Measurements from ENCODE around the gene ZNF365.

The ZNF365 gene

GRCh38 chr10:62422068-62422590, 48.0 kb downstream of the ZNF365 start:
- no peak overlapping the region for H3K9ac ChIP-seq (ENCODE audit: low read length)
- H4K20me1 ChIP-seq (ENCODE audit: insufficient read depth, low read length): no peaks in the 10 kb centered on the region
- no peak for DNase-seq
- no peaks in the 10 kb centered on the region for H3F3A ChIP-seq (ENCODE audit: insufficient read depth, low read length)
- TF ChIP-seq EZH2 (optimal IDR thresholded peaks at IDR 0.05; ENCODE audit: low read depth, low read length) (no peak), EZH2phosphoT487 (IDR thresholded peaks at IDR 0.05; ENCODE audit: low read length) (no peak)
- TF ChIP-seq, protein P1, sequence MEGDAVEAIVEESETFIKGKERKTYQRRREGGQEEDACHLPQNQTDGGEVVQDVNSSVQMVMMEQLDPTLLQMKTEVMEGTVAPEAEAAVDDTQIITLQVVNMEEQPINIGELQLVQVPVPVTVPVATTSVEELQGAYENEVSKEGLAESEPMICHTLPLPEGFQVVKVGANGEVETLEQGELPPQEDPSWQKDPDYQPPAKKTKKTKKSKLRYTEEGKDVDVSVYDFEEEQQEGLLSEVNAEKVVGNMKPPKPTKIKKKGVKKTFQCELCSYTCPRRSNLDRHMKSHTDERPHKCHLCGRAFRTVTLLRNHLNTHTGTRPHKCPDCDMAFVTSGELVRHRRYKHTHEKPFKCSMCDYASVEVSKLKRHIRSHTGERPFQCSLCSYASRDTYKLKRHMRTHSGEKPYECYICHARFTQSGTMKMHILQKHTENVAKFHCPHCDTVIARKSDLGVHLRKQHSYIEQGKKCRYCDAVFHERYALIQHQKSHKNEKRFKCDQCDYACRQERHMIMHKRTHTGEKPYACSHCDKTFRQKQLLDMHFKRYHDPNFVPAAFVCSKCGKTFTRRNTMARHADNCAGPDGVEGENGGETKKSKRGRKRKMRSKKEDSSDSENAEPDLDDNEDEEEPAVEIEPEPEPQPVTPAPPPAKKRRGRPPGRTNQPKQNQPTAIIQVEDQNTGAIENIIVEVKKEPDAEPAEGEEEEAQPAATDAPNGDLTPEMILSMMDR (IDR thresholded peaks at IDR 0.05; ENCODE audit: low read length): no peak
- no peak overlapping the region for H3K4me3 ChIP-seq (ENCODE audit: low read length)
- no peaks in the 10 kb centered on the region for H3K9me2 ChIP-seq (replicated peaks; ENCODE audit: insufficient read depth, low read length)
- H3K27me3 ChIP-seq (replicated peaks; ENCODE audit: insufficient read depth, low read length): no peaks in the 10 kb centered on the region
- no peak overlapping the region for H2AFZ ChIP-seq (ENCODE audit: low read length)
- H3K4me2 ChIP-seq (ENCODE audit: low read depth, low read length): no peak overlapping the region
- no peak overlapping the region for H3K27ac ChIP-seq (ENCODE audit: low read length)
- H3K79me2 ChIP-seq (ENCODE audit: low read length): no peaks in the 10 kb centered on the region
- H3K36me3 ChIP-seq (replicated peaks; ENCODE audit: insufficient read depth, low read length): no peaks in the 10 kb centered on the region
- H3K9me3 ChIP-seq (replicated peaks; ENCODE audit: insufficient read depth, low read length): no peaks in the 10 kb centered on the region
- no peaks in the 10 kb centered on the region for H3K4me1 ChIP-seq (ENCODE audit: low read length)

DNA sequence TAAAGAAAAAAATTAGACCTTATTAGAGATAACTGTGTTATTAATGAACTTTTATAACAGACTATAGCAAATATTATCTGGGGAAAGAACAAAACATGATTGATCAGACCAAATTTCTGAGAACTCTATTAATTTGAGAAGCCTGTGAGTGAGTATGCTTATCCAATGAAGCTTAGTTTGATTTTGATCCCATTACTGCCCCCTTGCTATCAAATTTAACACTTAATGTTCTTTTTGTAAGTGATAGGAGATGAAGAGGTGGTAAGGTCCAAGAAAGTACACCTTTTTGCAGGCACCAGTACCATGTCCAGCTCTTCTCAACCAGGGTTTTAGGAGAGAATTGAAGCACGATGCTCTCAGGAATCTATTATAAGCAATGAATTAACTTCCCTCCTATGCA, 49.9 kb downstream of the ZNF365 start:
- H3K79me2 ChIP-seq (ENCODE audit: low read length): no peaks in the 10 kb centered on the region
- no peak for TF ChIP-seq EZH2phosphoT487 (IDR thresholded peaks at IDR 0.05; ENCODE audit: low read length)
- TF ChIP-seq, protein P1 (IDR thresholded peaks at IDR 0.05; ENCODE audit: low read length): no peak
- no peak for TF ChIP-seq EZH2 (optimal IDR thresholded peaks at IDR 0.05; ENCODE audit: low read depth, low read length)
- H3K27me3 ChIP-seq (replicated peaks; ENCODE audit: insufficient read depth, low read length): no peaks in the 10 kb centered on the region

GRCh38 chr10:62426086-62426485, 51.9 kb downstream of the ZNF365 start:
- no peak overlapping the region for H3K9ac ChIP-seq (ENCODE audit: low read length)
- H3K4me3 ChIP-seq (ENCODE audit: low read length): no peak overlapping the region
- no peak overlapping the region for H3K4me2 ChIP-seq (ENCODE audit: low read depth, low read length)
- no peaks in the 10 kb centered on the region for H3K9me2 ChIP-seq (replicated peaks; ENCODE audit: insufficient read depth, low read length)
- no peaks in the 10 kb centered on the region for H4K20me1 ChIP-seq (ENCODE audit: insufficient read depth, low read length)
- no peak overlapping the region for H3K27ac ChIP-seq (ENCODE audit: low read length)
- no peaks in the 10 kb centered on the region for H3K4me1 ChIP-seq (ENCODE audit: low read length)
- DNase-seq: no peak
- H3K79me2 ChIP-seq (ENCODE audit: low read length): no peaks in the 10 kb centered on the region
- H3K27me3 ChIP-seq (replicated peaks; ENCODE audit: insufficient read depth, low read length): no peaks in the 10 kb centered on the region
- no peaks in the 10 kb centered on the region for H3K36me3 ChIP-seq (replicated peaks; ENCODE audit: insufficient read depth, low read length)
- TF ChIP-seq, protein P1 (IDR thresholded peaks at IDR 0.05; ENCODE audit: low read length): no peak
- TF ChIP-seq EZH2phosphoT487 (IDR thresholded peaks at IDR 0.05; ENCODE audit: low read length): no peak
- H3F3A ChIP-seq (ENCODE audit: insufficient read depth, low read length): no peaks in the 10 kb centered on the region
- H2AFZ ChIP-seq (ENCODE audit: low read length): no peak overlapping the region
- no peaks in the 10 kb centered on the region for H3K9me3 ChIP-seq (replicated peaks; ENCODE audit: insufficient read depth, low read length)

More for the DNA sequence above, 49.9 kb downstream of the ZNF365 start:
- no peak overlapping the region for H3K9ac ChIP-seq (ENCODE audit: low read length)
- no peaks in the 10 kb centered on the region for H4K20me1 ChIP-seq (ENCODE audit: insufficient read depth, low read length)
- H3K9me2 ChIP-seq (replicated peaks; ENCODE audit: insufficient read depth, low read length): no peaks in the 10 kb centered on the region
- H3K4me3 ChIP-seq (ENCODE audit: low read length): no peak overlapping the region
- H3F3A ChIP-seq (ENCODE audit: insufficient read depth, low read length): no peaks in the 10 kb centered on the region
- no peak overlapping the region for H2AFZ ChIP-seq (ENCODE audit: low read length)
- H3K4me2 ChIP-seq (ENCODE audit: low read depth, low read length): no peak overlapping the region
- no peak overlapping the region for H3K27ac ChIP-seq (ENCODE audit: low read length)
- no peaks in the 10 kb centered on the region for H3K36me3 ChIP-seq (replicated peaks; ENCODE audit: insufficient read depth, low read length)
- DNase-seq: no peak
- no peaks in the 10 kb centered on the region for H3K4me1 ChIP-seq (ENCODE audit: low read length)
- no peaks in the 10 kb centered on the region for H3K9me3 ChIP-seq (replicated peaks; ENCODE audit: insufficient read depth, low read length)

All from MM.1S (cell line).